Measurements from ENCODE around the gene LGALS7B. TPM values are rescaled to one million over a fixed set of nuclear protein-coding genes. Genes with fewer than 3 reads are reported as not detected.

Gene LGALS7B
- total RNA-seq, 4 donors from 2014 or later: 3,936 to 6,716 (median 4,891) TPM

DNA sequence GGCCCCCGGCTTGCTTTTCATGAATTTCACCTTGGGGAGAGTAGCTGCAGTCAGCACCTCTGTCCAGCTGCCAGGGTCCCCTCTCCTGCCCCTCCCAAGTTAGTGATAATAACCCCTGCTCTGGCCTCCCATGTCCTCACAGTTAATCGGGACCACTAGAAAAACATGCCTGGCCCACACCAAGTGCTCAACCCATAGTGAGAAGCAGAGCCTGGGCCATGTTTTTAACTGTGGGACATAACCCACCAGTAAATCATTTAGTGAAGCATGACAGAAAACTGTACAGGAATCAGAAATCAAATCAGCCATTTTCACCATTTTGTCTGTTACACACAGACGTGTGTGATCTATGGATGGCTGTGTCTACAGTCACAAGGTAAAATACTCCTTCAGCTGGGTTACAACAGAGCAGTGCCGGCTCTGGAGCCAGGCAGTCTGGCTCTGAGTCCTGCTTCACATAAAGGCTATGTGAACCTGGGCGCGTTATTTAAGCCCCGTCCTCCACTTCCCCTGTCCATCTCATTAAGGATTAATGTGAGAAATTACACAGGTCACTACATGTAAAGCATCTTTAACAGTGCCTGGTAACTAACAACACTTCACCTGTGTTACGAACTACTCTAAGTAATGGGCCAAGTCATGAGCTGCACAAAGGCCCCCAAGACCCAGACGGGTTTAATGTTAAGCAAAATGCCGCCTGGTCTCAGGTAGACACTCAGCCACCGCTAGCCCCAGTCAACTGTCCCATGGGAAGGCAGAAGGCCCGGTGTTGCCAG, 50.2 kb downstream of the LGALS7B start:
- WGBS, 2 donors: 68 to 71% methylated on average over 12 of the region's 12 CpGs
- no peak for DNase-seq (ENCODE audit: low spot score in 2 of 2)
- no peak overlapping the region for H3K4me3 ChIP-seq (ENCODE audit: low read depth, poor library complexity, severe bottlenecking)
- TF ChIP-seq POLR2A (IDR thresholded peaks at IDR 0.05) (no peak), CTCF (IDR thresholded peaks at IDR 0.05) (no peak)
- intact Hi-C loops (cut with DNase I; ENCODE audit: low total_unique reads): loop anchor here (10.0 kb wide), 1 partner anchor 204 kb away; no protein-coding TSS in a partner anchor

DNA sequence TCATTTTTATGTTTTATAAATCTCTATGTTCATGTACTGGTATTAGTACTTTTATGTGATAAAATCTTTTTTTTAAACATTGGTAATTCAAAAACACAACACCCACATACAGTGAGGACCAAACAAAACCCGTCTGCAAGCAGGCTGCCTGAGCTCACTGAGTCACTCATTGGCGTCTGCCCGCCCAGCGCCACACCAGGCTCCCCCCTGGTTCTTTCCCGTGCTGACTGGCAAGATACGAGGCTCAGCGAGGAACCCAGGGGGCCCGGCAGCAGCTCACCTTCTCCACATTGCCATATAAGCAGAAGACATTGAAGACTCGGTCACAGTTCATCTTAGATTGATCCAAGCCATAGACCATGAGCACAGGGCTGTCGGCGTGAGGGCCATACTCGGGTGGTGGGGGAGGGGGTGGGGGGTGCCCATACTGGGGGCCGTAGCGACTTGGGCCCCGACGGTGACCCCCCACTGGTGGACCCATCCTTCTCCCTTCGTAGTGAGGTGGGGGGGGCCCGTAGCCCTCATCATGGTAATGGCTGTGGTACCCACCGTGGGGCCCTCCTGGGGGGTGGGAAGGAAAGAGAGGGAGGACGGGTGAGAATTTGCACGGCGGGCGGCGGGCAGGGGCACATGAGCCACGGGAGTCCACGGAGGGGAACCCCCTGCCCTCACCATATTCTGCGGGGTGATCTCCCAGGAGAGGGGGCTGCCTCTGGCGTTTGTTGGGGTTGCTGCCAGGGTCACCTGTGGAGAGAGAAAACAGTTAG, 51.0 kb downstream of the LGALS7B start:
- intact Hi-C loops (cut with DNase I; ENCODE audit: low total_unique reads): loop anchor here (10.0 kb wide), 1 partner anchor 205 kb away; no protein-coding TSS in a partner anchor
- TF ChIP-seq CTCF (IDR thresholded peaks at IDR 0.05) (no peak), POLR2A (IDR thresholded peaks at IDR 0.05) (no peak)
- DNase-seq (ENCODE audit: low spot score in 2 of 2): no peak
- H3K4me3 ChIP-seq (ENCODE audit: low read depth, poor library complexity, severe bottlenecking): no peak overlapping the region
- WGBS, 2 donors: 68 to 73% methylated on average over 25 to 28 of the region's 28 CpGs

- no peak for TF ChIP-seq CTCF (IDR thresholded peaks at IDR 0.05)
- no peak for TF ChIP-seq POLR2A (IDR thresholded peaks at IDR 0.05)
- intact Hi-C loops (cut with DNase I; ENCODE audit: low total_unique reads): no loop called here
- 80 to 81% methylated on average over 5 of the region's 5 CpGs for WGBS, 2 donors
- no peak for DNase-seq (ENCODE audit: low spot score in 2 of 2)
- no peak overlapping the region for H3K4me3 ChIP-seq (ENCODE audit: low read depth, poor library complexity, severe bottlenecking)
Measured at GRCh38 chr19:38840583-38840968, 51.6 kb downstream of the LGALS7B start.

Other genes with a start within 250 kb of the LGALS7B start
- gene MAP4K1, start 171.2 kb upstream of the LGALS7B start, total RNA-seq: 1 to 10 TPM in 3 of 4 donors, under 1 TPM in 1; 0.80 to 9.8 (median 5.6) TPM
- gene EIF3K, start 170.0 kb upstream of the LGALS7B start, total RNA-seq: 100 to 1,000 TPM; 417 to 543 (median 453) TPM
- gene ACTN4, start 141.6 kb upstream of the LGALS7B start, total RNA-seq: 100 to 1,000 TPM; 411 to 572 (median 469) TPM
- gene CAPN12, start 44.7 kb upstream of the LGALS7B start, total RNA-seq: 10 to 100 TPM in 3 of 4 donors, 1 to 10 TPM in 1; 7.6 to 20.0 (median 12.9) TPM
- 1,000 to 10,000 TPM in 1 of 4 donors, 100 to 1,000 TPM in 2, 10 to 100 TPM in 1; 36.0 to 1,062 (median 348) TPM for gene LGALS7, start 15.7 kb upstream of the LGALS7B start, total RNA-seq
- gene LGALS4, start 23.7 kb downstream of the LGALS7B start, total RNA-seq: 1 to 10 TPM; 1.1 to 2.7 (median 1.9) TPM
- 100 to 1,000 TPM in 2 of 4 donors, 10 to 100 TPM in 2; 59.4 to 197 (median 109) TPM for gene ECH1, start 42.6 kb downstream of the LGALS7B start, total RNA-seq
- gene HNRNPL, start 60.8 kb downstream of the LGALS7B start, total RNA-seq: 100 to 1,000 TPM; 147 to 203 (median 177) TPM
- 10 to 100 TPM in 3 of 4 donors, 1 to 10 TPM in 1; 5.5 to 14.0 (median 11.6) TPM for gene RINL, start 89.1 kb downstream of the LGALS7B start, total RNA-seq
- gene SIRT2, start 110.4 kb downstream of the LGALS7B start, total RNA-seq: 100 to 1,000 TPM in 2 of 4 donors, 10 to 100 TPM in 2; 84.6 to 119 (median 101) TPM
- 10 to 100 TPM; 26.9 to 51.2 (median 31.5) TPM for gene NFKBIB, start 110.8 kb downstream of the LGALS7B start, total RNA-seq
- gene CCER2, start 123.0 kb downstream of the LGALS7B start, total RNA-seq: 1 to 10 TPM; 3.3 to 8.7 (median 3.4) TPM
- gene SARS2, start 141.6 kb downstream of the LGALS7B start, total RNA-seq: 10 to 100 TPM; 11.7 to 23.3 (median 20.0) TPM
- gene MRPS12, start 141.7 kb downstream of the LGALS7B start, total RNA-seq: 10 to 100 TPM; 26.8 to 31.8 (median 30.0) TPM
- gene FBXO17, start 186.5 kb downstream of the LGALS7B start, total RNA-seq: 10 to 100 TPM; 13.2 to 46.5 (median 34.3) TPM
- 10 to 100 TPM; 25.0 to 33.3 (median 29.1) TPM for gene FBXO27, start 243.3 kb downstream of the LGALS7B start, total RNA-seq